Measurements from ENCODE around the gene TNPO2. TPM values are rescaled to one million over a fixed set of nuclear protein-coding genes. Genes with fewer than 3 reads are reported as not detected.
"Not testable (repeated sequence)": the region's sequence is repeated elsewhere in the genome, so short reads cannot be mapped to it uniquely, and the experiment has no call there.

TNPO2 gene
- total RNA-seq, 1 experiment from 2014 or later, result 19.1 TPM

- no peak for DNase-seq (ENCODE audit: low read depth)
These were observed 17.4 kb downstream of the TNPO2 start for GRCh38 chr19:12706332-12706718.

GRCh38 chr19:12705654-12706331 lies 17.9 kb downstream of the TNPO2 start:
- no peak for DNase-seq (ENCODE audit: low read depth)

- DNase-seq (ENCODE audit: low read depth), result no peak
These were observed 18.6 kb downstream of the TNPO2 start for GRCh38 chr19:12705169-12705568.

- DNase-seq (ENCODE audit: low read depth), result peak; percentile 38
These were observed 20.7 kb downstream of the TNPO2 start for GRCh38 chr19:12703046-12703445.

- no peak for DNase-seq (ENCODE audit: low read depth)
These were observed 22.0 kb downstream of the TNPO2 start for GRCh38 chr19:12701596-12702282.

- DNase-seq (ENCODE audit: low read depth), result no peak
These were observed 25.6 kb downstream of the TNPO2 start for GRCh38 chr19:12698138-12698537.

- not testable (repeated sequence) for DNase-seq (ENCODE audit: low read depth)
These were observed 26.3 kb downstream of the TNPO2 start for GRCh38 chr19:12697425-12697824.

- DNase-seq (ENCODE audit: low read depth), result peak; percentile 88
These were observed 27.1 kb downstream of the TNPO2 start, which contains the start of gene FBXW9 for GRCh38 chr19:12696366-12697335. TSS of gene FBXW9 (minus strand) at chr19:12696631. CDS start at chr19:12696581, 50 bp downstream.

- DNase-seq (ENCODE audit: low read depth), result no peak
These were observed 27.8 kb downstream of the TNPO2 start for GRCh38 chr19:12695997-12696365.

- no peak for DNase-seq (ENCODE audit: low read depth)
These were observed 28.2 kb downstream of the TNPO2 start for GRCh38 chr19:12695514-12695913.

GRCh38 chr19:12695096-12695495 lies 28.6 kb downstream of the TNPO2 start:
- peak; percentile 50 for DNase-seq (ENCODE audit: low read depth)

- no peak for DNase-seq (ENCODE audit: low read depth)
These were observed 29.1 kb downstream of the TNPO2 start for GRCh38 chr19:12694641-12695040.

GRCh38 chr19:12692960-12693359 lies 30.8 kb downstream of the TNPO2 start:
- DNase-seq (ENCODE audit: low read depth), result no peak

- DNase-seq (ENCODE audit: low read depth), result no peak
These were observed 34.0 kb downstream of the TNPO2 start for GRCh38 chr19:12689581-12690216.

GRCh38 chr19:12689012-12689411 lies 34.7 kb downstream of the TNPO2 start:
- DNase-seq (ENCODE audit: low read depth), result no peak

GRCh38 chr19:12687496-12688196 lies 36.1 kb downstream of the TNPO2 start, which contains the start of gene GNG14:
TSS of gene GNG14 (plus strand) at chr19:12687998. CDS start at chr19:12688049, 51 bp downstream.
- DNase-seq (ENCODE audit: low read depth), result no peak

- DNase-seq (ENCODE audit: low read depth), result no peak
These were observed 37.9 kb downstream of the TNPO2 start for GRCh38 chr19:12685831-12686230.

- DNase-seq (ENCODE audit: low read depth), result peak; percentile 99
These were observed 42.4 kb downstream of the TNPO2 start, which contains the start of gene DHPS for GRCh38 chr19:12681074-12681987. TSS of gene DHPS (minus strand) at chr19:12681880. CDS start at chr19:12681766, 114 bp downstream.

- DNase-seq (ENCODE audit: low read depth), result no peak
These were observed 43.7 kb downstream of the TNPO2 start for GRCh38 chr19:12680034-12680433.
